ENCODE data around the gene CIP2A. TPM values are rescaled to one million over a fixed set of nuclear protein-coding genes. Genes with fewer than 3 reads are reported as not detected.

The CIP2A gene
- total RNA-seq, 1 experiment from 2014 or later, result 34.2 TPM

- Histone ChIP-seq H3K18ac (ENCODE audit: insufficient read length, low read depth, low read length) (no peak overlapping the region), H3K79me1 (ENCODE audit: insufficient read depth, low read depth, low read length, poor library complexity, severe bottlenecking) (no peaks in the 10 kb centered on the region), H3K23me2 (ENCODE audit: insufficient read length, low read depth, low read length, poor library complexity, severe bottlenecking) (no peaks in the 10 kb centered on the region), H4K5ac (ENCODE audit: insufficient read length, low read depth, low read length) (no peak overlapping the region), H3K23ac (ENCODE audit: insufficient read length, low read depth, low read length) (no peak overlapping the region), H4K8ac (replicated peaks; ENCODE audit: insufficient read length, low read depth, low read length) (no peak overlapping the region), H2BK12ac (ENCODE audit: insufficient read length, low read depth, low read length) (no peak overlapping the region), H3K56ac (ENCODE audit: insufficient read length, low read depth, low read length) (no peak overlapping the region), H3K4me2 (ENCODE audit: insufficient read depth, insufficient read length, low read length) (no peak overlapping the region), H2AFZ (ENCODE audit: low read length) (no peak overlapping the region), H4K20me1 (ENCODE audit: control insufficient read depth, insufficient read depth, insufficient read length) (no peaks in the 10 kb centered on the region), H2BK15ac (ENCODE audit: low read depth, low read length) (no peak overlapping the region), H4K91ac (ENCODE audit: insufficient read length, low read depth, low read length) (no peak overlapping the region), H3K9me3 (ENCODE audit: control insufficient read depth, low read depth, low read length) (no peaks in the 10 kb centered on the region), H3K27me3 (ENCODE audit: insufficient read depth, low read length) (no peaks in the 10 kb centered on the region), H3K4ac (ENCODE audit: low read depth, low read length) (no peak overlapping the region), H3K79me2 (ENCODE audit: insufficient read depth, low read length) (no peaks in the 10 kb centered on the region), H2AK5ac (ENCODE audit: insufficient read length, low read length) (no peak overlapping the region), H3K27ac (ENCODE audit: insufficient read length, low read depth, low read length) (no peak overlapping the region), H2BK20ac (ENCODE audit: low read depth, low read length, poor library complexity, severe bottlenecking) (no peak overlapping the region), H2BK120ac (ENCODE audit: low read depth, low read length, poor library complexity, severe bottlenecking) (no peak overlapping the region), H3K4me1 (ENCODE audit: insufficient read depth, low read length) (no peaks in the 10 kb centered on the region; the same call in 1 of the 2 replicates), H3K9ac (ENCODE audit: extremely low read depth, insufficient read length, low read length) (no peak overlapping the region), H3T11ph (ENCODE audit: low read length) (no peak overlapping the region), H3K14ac (ENCODE audit: insufficient read depth, low read length) (no peak overlapping the region), H2BK5ac (ENCODE audit: insufficient read length, low read length) (no peak overlapping the region)
- Mint-ChIP-seq H3K27ac (no peak overlapping the region), H3K4me1 (peaks cover 7 to 9% of the 10 kb centered on the region in 2 experiments; a peak in 3 of 4 replicates), H3K9me3 (no peaks in the 10 kb centered on the region), H3K4me3 (no peak overlapping the region), H3K27me3 (ENCODE audit: low read depth) (no peaks in the 10 kb centered on the region), H3K36me3 (ENCODE audit: insufficient read depth in 1 of 3, low read depth in 3 of 3) (no peaks in the 10 kb centered on the region)
- DNase-seq, result no peak
- TF ChIP-seq CTCF (conservative IDR thresholded peaks at IDR 0.05), result no peak
- WGBS (ENCODE audit: extremely low coverage, insufficient read length, low lambda C conversion rate), result no CpG with 5 or more reads among the region's 2 CpGs
Observed at GRCh38 chr3:108509871-108510270, 79.4 kb downstream of the CIP2A start.
